Activated CD8-positive, alpha-beta memory T cell treated with anti-CD3 and anti-CD28 coated beads for 1 hour (primary cell): ENCODE data around the gene GIMAP7.
"Not testable (repeated sequence)": the region's sequence is repeated elsewhere in the genome, so short reads cannot be mapped to it uniquely, and the experiment has no call there.

Experiments used
- DNase-seq, 2 donors: peaks; one replicate each; pipeline ENCODE4 v3.0.0-alpha.2; 2020; ENCODE audit warnings: low read depth in 1 of 2; ENCODE audit errors: extremely low read depth in 1 of 2

GIMAP7 gene

GRCh38 chr7:150514748-150515222 is at the start of gene GIMAP7:
Gene GIMAP7 (plus strand): TSS chr7:150514872. CDS start chr7:150519975, 5,103 bp downstream.
- no peak for DNase-seq

GRCh38 chr7:150464962-150465361 is 49.7 kb upstream of the GIMAP7 start:
- DNase-seq: no peak

GRCh38 chr7:150465414-150465813 is 49.3 kb upstream of the GIMAP7 start:
- DNase-seq: no peak

GRCh38 chr7:150466477-150466876 is 48.2 kb upstream of the GIMAP7 start:
- DNase-seq: no peak

- no peak for DNase-seq
Observed at GRCh38 chr7:150468241-150468640, 46.4 kb upstream of the GIMAP7 start.

- DNase-seq: no peak
Observed at GRCh38 chr7:150471886-150472285, 42.8 kb upstream of the GIMAP7 start.

GRCh38 chr7:150473902-150474301 is 40.8 kb upstream of the GIMAP7 start:
- DNase-seq: no peak

- no peak for DNase-seq
Observed at GRCh38 chr7:150476285-150476684, 38.4 kb upstream of the GIMAP7 start.

GRCh38 chr7:150476819-150477631 is 37.6 kb upstream of the GIMAP7 start:
- no peak for DNase-seq

GRCh38 chr7:150479023-150479716 is 35.5 kb upstream of the GIMAP7 start:
- no peak for DNase-seq

GRCh38 chr7:150481186-150481920 is 33.3 kb upstream of the GIMAP7 start:
- DNase-seq: no peak

GRCh38 chr7:150481922-150482321 is 32.8 kb upstream of the GIMAP7 start:
- no peak for DNase-seq

GRCh38 chr7:150483514-150483913 is 31.2 kb upstream of the GIMAP7 start:
- DNase-seq: not testable (repeated sequence)

GRCh38 chr7:150484071-150484470 is 30.6 kb upstream of the GIMAP7 start:
- DNase-seq: not testable (repeated sequence)

GRCh38 chr7:150487625-150488024 is 27.0 kb upstream of the GIMAP7 start:
- no peak for DNase-seq

GRCh38 chr7:150489782-150490181 is 24.9 kb upstream of the GIMAP7 start:
- DNase-seq: no peak

- DNase-seq: not testable (repeated sequence)
Observed at GRCh38 chr7:150493442-150493841, 21.2 kb upstream of the GIMAP7 start.

- DNase-seq: no peak
Observed at GRCh38 chr7:150502519-150502918, 12.2 kb upstream of the GIMAP7 start.

- no peak for DNase-seq
Observed at GRCh38 chr7:150503155-150503554, 11.5 kb upstream of the GIMAP7 start.

- no peak for DNase-seq
Observed at GRCh38 chr7:150503581-150503980, 11.1 kb upstream of the GIMAP7 start.

- DNase-seq: no peak
Observed at GRCh38 chr7:150507947-150508602, 6.6 kb upstream of the GIMAP7 start.
